Choroid plexus epithelial cell (primary cell): ENCODE results near the gene CKS1B.
A peak's percentile ranks its signal among the peaks of the same experiment; 100 is the strongest.

Experiments used
- DNase-seq: peaks from one replicate; pipeline ENCODE4 v3.0.0-alpha.2; 2010; ENCODE audit warnings: low read depth
- H3K4me3 ChIP-seq: 2 replicates; pipeline ENCODE4 v1.5.1; 2011; ENCODE audit warnings: low read depth, mild to moderate bottlenecking, control low read depth, low read length, moderate library complexity
- CTCF ChIP-seq: conservative IDR thresholded peaks from 2 replicates; pipeline ENCODE4 v1.5.1; 2011; ENCODE audit warnings: low read depth, mild to moderate bottlenecking, control low read depth, inconsistent platforms, low read length, moderate library complexity

CKS1B gene

GRCh38 chr1:154956544-154956941, 17.9 kb upstream of the CKS1B start:
- no peak for TF ChIP-seq CTCF
- peak overlapping the region; percentile 68 for H3K4me3 ChIP-seq
- DNase-seq, result peak; percentile 20

- H3K4me3 ChIP-seq, result no peak overlapping the region
- no peak for DNase-seq
- no peak for TF ChIP-seq CTCF
Measured at GRCh38 chr1:154957091-154957657, 17.3 kb upstream of the CKS1B start.

- no peak overlapping the region for H3K4me3 ChIP-seq
- no peak for TF ChIP-seq CTCF
Measured at GRCh38 chr1:154958036-154958435, 16.4 kb upstream of the CKS1B start.

DNA sequence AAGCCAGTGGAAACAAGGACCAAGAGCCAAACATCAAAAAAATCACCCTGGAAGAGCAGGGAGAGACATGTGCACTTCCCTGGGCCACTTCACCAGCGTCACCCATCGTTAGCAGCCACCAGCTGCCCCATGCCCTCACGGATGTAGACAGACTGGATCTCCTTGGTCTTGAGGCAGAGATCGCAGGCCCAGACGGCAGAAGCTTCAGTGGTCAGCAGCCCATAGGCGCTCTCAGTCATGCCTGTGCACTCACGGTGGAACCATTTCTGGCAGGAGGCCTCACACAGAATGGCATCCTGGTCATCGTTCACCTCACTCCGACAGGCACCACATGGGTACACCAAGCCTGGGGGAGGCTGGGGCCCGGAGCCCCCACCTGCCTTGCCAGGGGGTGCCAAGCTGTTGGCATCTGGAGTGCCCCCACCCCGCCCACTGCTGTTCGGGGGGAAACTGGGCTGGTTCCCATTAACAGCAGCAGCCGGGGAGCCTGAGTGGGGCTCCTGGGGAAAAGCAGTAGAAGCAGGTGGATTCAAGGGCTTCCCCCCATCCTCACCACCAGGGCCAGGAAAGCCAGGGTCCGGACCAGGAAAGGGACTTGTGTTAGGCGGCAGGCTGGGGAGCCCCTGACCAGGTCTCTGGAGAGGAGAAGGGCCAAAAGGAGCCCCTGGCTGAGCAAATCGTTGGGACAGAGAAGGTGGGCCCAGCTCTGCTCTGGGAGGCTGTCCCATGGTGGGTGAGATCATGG, 15.6 kb upstream of the CKS1B start:
- DNase-seq, result no peak
- no peak overlapping the region for H3K4me3 ChIP-seq
- no peak for TF ChIP-seq CTCF

More at GRCh38 chr1:154958036-154958435, 16.4 kb upstream of the CKS1B start:
- DNase-seq, result no peak

DNA sequence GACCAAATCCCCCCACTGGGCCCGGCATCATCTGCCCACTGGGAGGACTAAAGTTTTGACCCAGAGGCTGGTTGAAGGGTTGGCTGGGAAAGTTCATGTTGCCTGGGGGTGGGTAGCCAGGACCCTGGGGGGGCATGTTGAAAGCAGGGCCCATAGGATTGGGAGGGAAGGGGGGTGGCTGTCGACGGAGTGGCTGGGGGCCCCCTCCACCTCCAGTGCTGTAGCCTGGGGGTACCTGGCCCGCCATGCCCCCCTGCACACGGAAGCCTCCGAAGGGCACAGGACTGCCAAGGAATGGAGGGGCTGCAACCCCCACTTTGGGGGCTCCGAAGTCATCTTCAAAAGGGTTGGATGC, 15.1 kb upstream of the CKS1B start:
- no peak for DNase-seq
- H3K4me3 ChIP-seq, result no peak overlapping the region
- TF ChIP-seq CTCF, result no peak

DNA sequence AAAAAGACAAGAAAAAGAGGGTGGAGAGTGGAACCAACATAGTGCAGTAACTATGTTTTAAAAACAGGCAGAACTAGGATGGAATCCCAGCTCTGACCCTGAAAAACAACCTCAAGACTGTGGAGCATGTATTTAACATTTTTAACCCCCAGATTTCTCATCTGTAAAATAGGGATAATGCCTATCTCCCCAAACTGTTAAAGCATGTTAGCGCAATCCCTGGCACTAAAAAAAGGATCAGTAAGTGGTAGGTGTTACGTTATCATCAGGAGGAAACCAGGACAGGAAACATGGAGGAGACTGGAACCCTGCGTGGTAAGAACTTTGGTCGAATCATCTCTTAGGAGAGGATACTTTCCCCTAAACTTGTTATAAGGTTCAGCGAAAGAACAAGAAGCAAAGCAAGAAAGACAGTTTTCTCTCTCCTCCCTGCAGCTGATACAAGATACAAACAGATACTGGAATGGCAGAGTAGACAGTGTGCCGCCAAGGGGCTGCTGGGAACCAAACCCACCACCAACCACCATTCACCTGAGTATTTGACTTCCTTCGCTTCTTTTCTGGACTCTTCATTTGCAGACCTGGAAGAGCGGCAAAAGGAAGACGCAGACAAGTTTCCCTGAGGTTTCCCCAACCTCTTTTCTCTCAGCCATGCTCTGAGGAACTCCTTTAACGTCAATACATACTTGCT, 13.9 kb upstream of the CKS1B start:
- TF ChIP-seq CTCF, result no peak
- DNase-seq, result peak; percentile 22
- peak overlapping the region; percentile 86 for H3K4me3 ChIP-seq
